H4 (cell line): ENCODE results near the gene AIM2. TPM values are rescaled to one million over a fixed set of nuclear protein-coding genes. Genes with fewer than 3 reads are reported as not detected.
"Not testable (repeated sequence)": the region's sequence is repeated elsewhere in the genome, so short reads cannot be mapped to it uniquely, and the experiment has no call there.

Experiments used
- DNase-seq: peaks from one replicate; pipeline ENCODE4 v3.0.0-alpha.2; 2015; ENCODE audit warnings: low spot score
- total RNA-seq: library from RNA; depleted of rRNA; stranded (reverse); fragments of >200 nt; shearing (Covaris generic); gene quantifications from 2 replicates; pipeline ENCODE4 v1.2.3, GENCODE V29; 2014; rRNA removed

AIM2 gene
- 39.5 and 42.8 TPM in 2 replicates for total RNA-seq

- peak; percentile 90 for DNase-seq
Measured at GRCh38 chr1:159076438-159077119, at the start of gene AIM2. AIM2 (minus strand) TSS chr1:159076766; CDS start chr1:159073499, 3,267 bp downstream.

GRCh38 chr1:159123587-159123986 is 47.0 kb upstream of the AIM2 start:
- DNase-seq = no peak

- DNase-seq = peak; percentile 16
Measured at GRCh38 chr1:159122005-159122621, 45.5 kb upstream of the AIM2 start.

GRCh38 chr1:159121526-159121925 is 45.0 kb upstream of the AIM2 start:
- no peak for DNase-seq

- no peak for DNase-seq
Measured at GRCh38 chr1:159120317-159120716, 43.8 kb upstream of the AIM2 start.

GRCh38 chr1:159113596-159114433 is 37.2 kb upstream of the AIM2 start:
- no peak for DNase-seq

- DNase-seq = not testable (repeated sequence)
Measured at GRCh38 chr1:159103021-159103420, 26.5 kb upstream of the AIM2 start.

GRCh38 chr1:159100589-159100988 is 24.0 kb upstream of the AIM2 start:
- no peak for DNase-seq

GRCh38 chr1:159098596-159098995 is 22.0 kb upstream of the AIM2 start:
- DNase-seq = no peak

- DNase-seq = peak; percentile 63
Measured at GRCh38 chr1:159092036-159092760, 15.6 kb upstream of the AIM2 start.

GRCh38 chr1:159091607-159092031 is 15.1 kb upstream of the AIM2 start:
- peak; percentile 47 for DNase-seq

GRCh38 chr1:159091180-159091560 is 14.6 kb upstream of the AIM2 start:
- DNase-seq = no peak

GRCh38 chr1:159090286-159091179 is 14.0 kb upstream of the AIM2 start:
- peak; percentile 47 for DNase-seq

- DNase-seq = peak; percentile 49
Measured at GRCh38 chr1:159089184-159089791, 12.7 kb upstream of the AIM2 start.

- DNase-seq = no peak
Measured at GRCh38 chr1:159088546-159089183, 12.1 kb upstream of the AIM2 start.

- DNase-seq = peak; percentile 43
Measured at GRCh38 chr1:159088050-159088449, 11.5 kb upstream of the AIM2 start.

GRCh38 chr1:159084867-159085266 is 8.3 kb upstream of the AIM2 start:
- DNase-seq = no peak

- DNase-seq = no peak
Measured at GRCh38 chr1:159084152-159084551, 7.6 kb upstream of the AIM2 start.

- no peak for DNase-seq
Measured at GRCh38 chr1:159083013-159083412, 6.4 kb upstream of the AIM2 start.

GRCh38 chr1:159081626-159082025 is 5.1 kb upstream of the AIM2 start:
- DNase-seq = no peak
